GM18511 (cell line): Measurements from ENCODE around the gene HGD.

Source experiments
- ATAC-seq: cut with Tn5 transposase; IDR thresholded peaks from one replicate; pipeline ENCODE4 v1.9.1; 2021; ENCODE audit warnings: mild to moderate bottlenecking, moderate library complexity; ENCODE audit not compliant: unreplicated experiment

The HGD gene

GRCh38 chr3:120596116-120596852 is 85.8 kb downstream of the HGD start, which contains the start of gene NDUFB4:
TSS of gene NDUFB4 (plus strand) at chr3:120596336. CDS start at chr3:120596360, 24 bp downstream.
- ATAC-seq: peak; percentile 94

GRCh38 chr3:120595788-120596115 is 86.3 kb downstream of the HGD start:
- no peak for ATAC-seq

GRCh38 chr3:120587332-120587975 is 94.6 kb downstream of the HGD start:
- ATAC-seq: no peak
